ENCODE results near the gene ADAMTSL3. TPM values are rescaled to one million over a fixed set of nuclear protein-coding genes. Genes with fewer than 3 reads are reported as not detected.
A peak's percentile ranks its signal among the peaks of the same experiment; 100 is the strongest.

ADAMTSL3 gene
- 0.01 TPM for polyA plus RNA-seq (2013)

GRCh38 chr15:83653639-83654378 is at the start of gene ADAMTSL3:
Gene ADAMTSL3 (plus strand): TSS chr15:83654123. CDS start chr15:83655762, 1,639 bp downstream.
- DNase-seq = peak; percentile 9 to 50 (median 31)
- H3K4me3 ChIP-seq (ENCODE audit: control insufficient read depth in 1 of 7, extremely low read depth in 1 of 7, insufficient read depth in 4 of 7, low read depth in 2 of 7, low read length in 6 of 7) = peak within 1 kb of the TSS in 4 of 7 experiments; percentile 6 to 37 (median 26)
- H3K4me1 ChIP-seq (ENCODE audit: control extremely low read depth in 1 of 4, control insufficient read depth in 4 of 4, insufficient read depth in 4 of 4, low read length in 3 of 4) = peaks cover 0 to 13% (median 0%) of the 10 kb centered on the region in 4 experiments
- no peaks in the 10 kb centered on the region for H3K36me3 ChIP-seq (ENCODE audit: control insufficient read depth in 4 of 4, insufficient read depth in 4 of 4, low read length in 3 of 4)
- H3K27ac ChIP-seq (ENCODE audit: insufficient read depth in 1 of 2, low read depth in 1 of 2, low read length in 2 of 2, poor library complexity in 1 of 2, severe bottlenecking in 2 of 2) = no peak within 1 kb of the TSS
- CTCF ChIA-PET = no interaction called here
- H3K27me3 ChIP-seq (replicated peaks in 2 of 5; ENCODE audit: control insufficient read depth in 4 of 5, insufficient read depth in 5 of 5, low read length in 4 of 5) = peaks cover 22 to 81% (median 37%) of the 10 kb centered on the region in 5 experiments
- POLR2A ChIA-PET = no interaction called here
- no peaks in the 10 kb centered on the region for H3K9me3 ChIP-seq (ENCODE audit: control extremely low read depth in 1 of 5, control insufficient read depth in 4 of 5, insufficient read depth in 2 of 5, low read depth in 1 of 5, low read length in 4 of 5)
- whole genome bisulfite sequencing (ENCODE audit: insufficient coverage) = under 1% methylated on average over 74 of the region's 105 CpGs

DNA sequence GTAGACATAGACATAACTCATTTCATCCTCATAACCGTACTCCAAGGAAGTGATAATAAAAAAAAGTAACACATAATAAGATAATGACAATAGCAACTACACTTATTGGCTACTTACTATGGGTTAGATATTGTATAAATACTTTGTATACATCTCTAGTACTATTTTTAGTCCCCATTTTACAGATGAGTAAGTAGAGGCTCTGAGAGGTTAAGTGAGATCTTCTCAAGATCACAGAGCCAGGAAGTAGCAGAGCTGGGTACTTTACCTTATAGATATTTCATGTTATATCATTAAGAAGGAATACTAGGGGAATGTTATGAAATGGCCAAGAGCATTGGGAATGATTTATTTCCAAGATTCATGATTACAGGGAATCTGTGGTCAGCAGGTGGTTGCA is 49.4 kb upstream of the ADAMTSL3 start:
- no peaks in the 10 kb centered on the region for H3K4me1 ChIP-seq (ENCODE audit: control extremely low read depth in 1 of 4, control insufficient read depth in 4 of 4, insufficient read depth in 4 of 4, low read length in 3 of 4)
- H3K4me3 ChIP-seq (ENCODE audit: control insufficient read depth in 1 of 7, extremely low read depth in 1 of 7, insufficient read depth in 4 of 7, low read depth in 2 of 7, low read length in 6 of 7) = no peak overlapping the region
- ChIA-PET CTCF (interaction anchor here (1.5 kb wide), 1 partner anchor 39 kb away, joined by 3 read pairs; no protein-coding TSS in a partner anchor), POLR2A (no interaction called here)
- no CpG with 5 or more reads among the region's 1 CpG for WGBS (ENCODE audit: insufficient coverage)
- H3K27me3 ChIP-seq (replicated peaks in 2 of 5; ENCODE audit: control insufficient read depth in 4 of 5, insufficient read depth in 5 of 5, low read length in 4 of 5) = no peaks in the 10 kb centered on the region
- no peak for DNase-seq
- no peaks in the 10 kb centered on the region for H3K36me3 ChIP-seq (ENCODE audit: control insufficient read depth in 4 of 4, insufficient read depth in 4 of 4, low read length in 3 of 4)
- no peaks in the 10 kb centered on the region for H3K9me3 ChIP-seq (ENCODE audit: control extremely low read depth in 1 of 5, control insufficient read depth in 4 of 5, insufficient read depth in 2 of 5, low read depth in 1 of 5, low read length in 4 of 5)
- H3K27ac ChIP-seq (ENCODE audit: insufficient read depth in 1 of 2, low read depth in 1 of 2, low read length in 2 of 2, poor library complexity in 1 of 2, severe bottlenecking in 2 of 2) = no peak overlapping the region

DNA sequence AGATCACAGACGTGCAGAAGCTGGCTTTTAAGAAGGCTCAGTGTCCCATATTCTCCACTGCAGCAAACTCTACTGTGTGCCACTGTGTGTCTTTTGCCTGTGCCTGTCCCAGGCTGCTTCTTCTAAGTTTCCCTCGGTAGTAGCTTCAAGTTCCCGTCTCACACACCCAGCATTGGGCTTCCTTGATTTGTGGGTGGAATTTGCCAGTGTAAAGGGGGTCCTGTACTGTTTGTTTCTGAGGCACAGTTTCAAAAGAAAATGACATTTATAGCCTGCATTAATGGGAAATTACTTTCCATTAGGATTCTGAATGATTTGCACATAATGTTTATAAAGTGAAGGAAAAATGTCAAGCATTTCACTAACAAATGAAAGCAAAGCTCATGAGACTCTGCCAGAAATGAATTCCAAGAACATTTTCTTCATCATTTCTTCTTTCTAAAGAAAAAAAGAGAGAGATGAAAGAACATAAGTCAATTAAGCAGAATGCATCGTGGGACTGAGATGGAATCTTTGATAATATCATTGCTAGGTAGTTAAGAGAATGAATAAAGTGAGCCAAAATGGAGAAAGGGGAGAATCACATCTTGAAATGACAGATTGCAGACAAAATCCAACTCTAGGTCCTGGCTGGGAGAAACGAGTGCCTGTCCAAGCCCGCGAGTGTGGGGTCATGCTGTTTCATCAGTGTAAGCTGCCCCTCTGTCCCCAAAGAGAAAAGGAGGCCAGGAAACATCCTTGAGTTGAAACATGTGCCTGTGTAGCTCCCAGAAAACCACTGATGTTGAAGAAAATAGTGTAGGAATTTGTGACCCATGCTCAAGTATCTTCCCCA is 48.6 kb upstream of the ADAMTSL3 start:
- Histone ChIP-seq H3K36me3 (ENCODE audit: control insufficient read depth in 4 of 4, insufficient read depth in 4 of 4, low read length in 3 of 4) (no peaks in the 10 kb centered on the region), H3K4me1 (ENCODE audit: control extremely low read depth in 1 of 4, control insufficient read depth in 4 of 4, insufficient read depth in 4 of 4, low read length in 3 of 4) (no peaks in the 10 kb centered on the region), H3K27ac (ENCODE audit: insufficient read depth in 1 of 2, low read depth in 1 of 2, low read length in 2 of 2, poor library complexity in 1 of 2, severe bottlenecking in 2 of 2) (no peak overlapping the region), H3K4me3 (ENCODE audit: control insufficient read depth in 1 of 7, extremely low read depth in 1 of 7, insufficient read depth in 4 of 7, low read depth in 2 of 7, low read length in 6 of 7) (no peak overlapping the region), H3K27me3 (replicated peaks in 2 of 5; ENCODE audit: control insufficient read depth in 4 of 5, insufficient read depth in 5 of 5, low read length in 4 of 5) (no peaks in the 10 kb centered on the region), H3K9me3 (ENCODE audit: control extremely low read depth in 1 of 5, control insufficient read depth in 4 of 5, insufficient read depth in 2 of 5, low read depth in 1 of 5, low read length in 4 of 5) (no peaks in the 10 kb centered on the region)
- WGBS (ENCODE audit: insufficient coverage) = 92% methylated on average over 4 of the region's 7 CpGs
- CTCF ChIA-PET = interaction anchor here (1.5 kb wide), 1 partner anchor 40 kb away, joined by 3 read pairs; no protein-coding TSS in a partner anchor
- POLR2A ChIA-PET = no interaction called here
- DNase-seq = no peak

DNA sequence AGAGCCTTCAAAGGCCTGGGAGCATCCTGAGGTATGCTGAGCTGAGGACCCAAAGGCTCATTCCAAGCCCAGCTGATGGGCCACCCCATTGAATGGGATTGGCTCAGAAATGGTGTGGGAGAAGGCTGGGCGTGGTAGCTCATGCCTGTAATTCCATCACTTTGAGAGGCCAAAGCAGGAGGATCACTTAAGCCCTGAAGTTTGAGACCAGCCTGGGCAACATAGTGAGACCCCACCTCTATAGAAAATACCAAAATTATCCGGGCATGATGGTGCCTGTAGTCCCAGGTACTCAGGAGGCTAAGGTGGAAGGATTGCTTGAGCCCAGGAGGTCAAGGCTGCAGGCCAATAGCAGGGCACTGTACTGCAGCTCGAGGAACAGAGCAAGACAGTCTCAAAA is 43.8 kb upstream of the ADAMTSL3 start:
- Histone ChIP-seq H3K9me3 (ENCODE audit: control extremely low read depth in 1 of 5, control insufficient read depth in 4 of 5, insufficient read depth in 2 of 5, low read depth in 1 of 5, low read length in 4 of 5) (no peaks in the 10 kb centered on the region), H3K4me1 (ENCODE audit: control extremely low read depth in 1 of 4, control insufficient read depth in 4 of 4, insufficient read depth in 4 of 4, low read length in 3 of 4) (no peaks in the 10 kb centered on the region), H3K27ac (ENCODE audit: insufficient read depth in 1 of 2, low read depth in 1 of 2, low read length in 2 of 2, poor library complexity in 1 of 2, severe bottlenecking in 2 of 2) (no peak overlapping the region), H3K27me3 (replicated peaks in 2 of 5; ENCODE audit: control insufficient read depth in 4 of 5, insufficient read depth in 5 of 5, low read length in 4 of 5) (no peaks in the 10 kb centered on the region), H3K36me3 (ENCODE audit: control insufficient read depth in 4 of 4, insufficient read depth in 4 of 4, low read length in 3 of 4) (no peaks in the 10 kb centered on the region), H3K4me3 (ENCODE audit: control insufficient read depth in 1 of 7, extremely low read depth in 1 of 7, insufficient read depth in 4 of 7, low read depth in 2 of 7, low read length in 6 of 7) (no peak overlapping the region)
- ChIA-PET CTCF (no interaction called here), POLR2A (no interaction called here)
- no peak for DNase-seq
- 100% methylated on average over 3 of the region's 3 CpGs for WGBS (ENCODE audit: insufficient coverage)

- Histone ChIP-seq H3K27ac (ENCODE audit: insufficient read depth in 1 of 2, low read depth in 1 of 2, low read length in 2 of 2, poor library complexity in 1 of 2, severe bottlenecking in 2 of 2) (no peak overlapping the region), H3K9me3 (ENCODE audit: control extremely low read depth in 1 of 5, control insufficient read depth in 4 of 5, insufficient read depth in 2 of 5, low read depth in 1 of 5, low read length in 4 of 5) (no peaks in the 10 kb centered on the region), H3K4me3 (ENCODE audit: control insufficient read depth in 1 of 7, extremely low read depth in 1 of 7, insufficient read depth in 4 of 7, low read depth in 2 of 7, low read length in 6 of 7) (no peak overlapping the region), H3K36me3 (ENCODE audit: control insufficient read depth in 4 of 4, insufficient read depth in 4 of 4, low read length in 3 of 4) (no peaks in the 10 kb centered on the region), H3K27me3 (replicated peaks in 2 of 5; ENCODE audit: control insufficient read depth in 4 of 5, insufficient read depth in 5 of 5, low read length in 4 of 5) (no peaks in the 10 kb centered on the region), H3K4me1 (ENCODE audit: control extremely low read depth in 1 of 4, control insufficient read depth in 4 of 4, insufficient read depth in 4 of 4, low read length in 3 of 4) (no peaks in the 10 kb centered on the region)
- DNase-seq = no peak
- WGBS (ENCODE audit: insufficient coverage) = 90% methylated on average over 7 of the region's 9 CpGs
- ChIA-PET CTCF (no interaction called here), POLR2A (no interaction called here)
Measured at GRCh38 chr15:83610901-83611685, 42.8 kb upstream of the ADAMTSL3 start.

GRCh38 chr15:83612226-83612625 is 41.7 kb upstream of the ADAMTSL3 start:
- DNase-seq = no peak
- ChIA-PET POLR2A (no interaction called here), CTCF (no interaction called here)
- H3K27ac ChIP-seq (ENCODE audit: insufficient read depth in 1 of 2, low read depth in 1 of 2, low read length in 2 of 2, poor library complexity in 1 of 2, severe bottlenecking in 2 of 2) = no peak overlapping the region
- no peaks in the 10 kb centered on the region for H3K9me3 ChIP-seq (ENCODE audit: control extremely low read depth in 1 of 5, control insufficient read depth in 4 of 5, insufficient read depth in 2 of 5, low read depth in 1 of 5, low read length in 4 of 5)
- WGBS (ENCODE audit: insufficient coverage) = 100% methylated on average over 5 of the region's 5 CpGs
- H3K4me1 ChIP-seq (ENCODE audit: control extremely low read depth in 1 of 4, control insufficient read depth in 4 of 4, insufficient read depth in 4 of 4, low read length in 3 of 4) = no peaks in the 10 kb centered on the region
- no peaks in the 10 kb centered on the region for H3K36me3 ChIP-seq (ENCODE audit: control insufficient read depth in 4 of 4, insufficient read depth in 4 of 4, low read length in 3 of 4)
- no peak overlapping the region for H3K4me3 ChIP-seq (ENCODE audit: control insufficient read depth in 1 of 7, extremely low read depth in 1 of 7, insufficient read depth in 4 of 7, low read depth in 2 of 7, low read length in 6 of 7)
- H3K27me3 ChIP-seq (replicated peaks in 2 of 5; ENCODE audit: control insufficient read depth in 4 of 5, insufficient read depth in 5 of 5, low read length in 4 of 5) = no peaks in the 10 kb centered on the region

Measured in common myeloid progenitor, CD34-positive (primary cell).